OCI-LY7 (cell line): Measurements from ENCODE around the gene DFFA. TPM values are rescaled to one million over a fixed set of nuclear protein-coding genes. Genes with fewer than 3 reads are reported as not detected.

Source experiments
- BruUV-seq: library from RNA; stranded (reverse); fragments of 400-500 nt; replicated peaks from 2 replicates; lab custom pipeline; 2021; lab: Mats Ljungman, UMichigan
- CTCF ChIA-PET: fragments of 300-600 bp; sonication (Branson Sonifier 250); formaldehyde crosslinking; loops from one replicate; lab custom pipeline; 2022; ENCODE audit warnings: antibody characterized with exemption; ENCODE audit not compliant: unreplicated experiment; lab: Charles Lee
- POLR2A ChIA-PET: fragments of 300-600 bp; sonication (Branson Sonifier 250); formaldehyde crosslinking; loops from one replicate; lab custom pipeline; 2022; ENCODE audit warnings: antibody characterized with exemption; lab: Charles Lee
- DNase-seq: peaks from one replicate; pipeline ENCODE4 v3.0.0-alpha.2; 2015; ENCODE audit warnings: low spot score
- H2AFZ ChIP-seq: fragments of 200-600 bp; sonication (generic), shearing (Covaris generic); 2 replicates; pipeline ENCODE4 v1.6.1; 2014; ENCODE audit warnings: mild to moderate bottlenecking, antibody characterized with exemption, low read length, moderate library complexity
- H3K27ac ChIP-seq: fragments of 200-600 bp; sonication (generic); 2 replicates; pipeline ENCODE4 v1.5.1; 2014; ENCODE audit warnings: mixed run types, low read depth, mild to moderate bottlenecking, moderate library complexity, low read length, inconsistent platforms; ENCODE audit not compliant: poor library complexity, severe bottlenecking
- H3K36me3 ChIP-seq: fragments of 200-600 bp; sonication (generic); 2 replicates; pipeline ENCODE4 v1.6.1; 2014; ENCODE audit warnings: mild to moderate bottlenecking, antibody characterized with exemption, low read length, moderate library complexity, mixed read lengths; ENCODE audit not compliant: insufficient read depth
- H3K4me1 ChIP-seq: fragments of 200-600 bp; sonication (generic); 2 replicates; pipeline ENCODE4 v1.5.1; 2014; ENCODE audit warnings: mild to moderate bottlenecking, low read length; ENCODE audit not compliant: insufficient read depth, poor library complexity, severe bottlenecking
- H3K4me2 ChIP-seq: fragments of 200-600 bp; sonication (generic); 2 replicates; pipeline ENCODE4 v1.6.1; 2014; ENCODE audit warnings: mild to moderate bottlenecking, low read length
- H3K4me3 ChIP-seq: fragments of 200-600 bp; sonication (generic); 2 replicates; pipeline ENCODE4 v1.5.1; 2014; ENCODE audit warnings: mild to moderate bottlenecking, low read depth, low read length; ENCODE audit not compliant: poor library complexity, severe bottlenecking
- H3K79me2 ChIP-seq: fragments of 200-600 bp; sonication (generic); 2 replicates; pipeline ENCODE4 v1.6.1; 2016; ENCODE audit warnings: low read depth, mild to moderate bottlenecking, low read length, moderate library complexity, mixed read lengths; ENCODE audit not compliant: insufficient read depth
- H3K9me2 ChIP-seq: fragments of 200-600 bp; sonication (generic); 2 replicates; pipeline ENCODE4 v1.6.1; 2016; ENCODE audit warnings: mild to moderate bottlenecking, low read length, mixed read lengths; ENCODE audit not compliant: insufficient read depth
- H3K9me3 ChIP-seq: fragments of 200-600 bp; sonication (generic); 2 replicates; pipeline ENCODE4 v1.6.1; 2014; ENCODE audit warnings: mild to moderate bottlenecking, mixed run types, low read length, mixed read lengths
- H4K20me1 ChIP-seq: fragments of 200-600 bp; sonication (generic); 2 replicates; pipeline ENCODE4 v1.6.1; 2014; ENCODE audit warnings: mild to moderate bottlenecking, antibody characterized with exemption, low read length, moderate library complexity, mixed read lengths; ENCODE audit not compliant: insufficient read depth
- EZH2phosphoT487 ChIP-seq: fragments of 200-600 bp; sonication (generic); IDR thresholded peaks from 2 replicates; pipeline ENCODE4 v1.6.1; 2018; ENCODE audit warnings: low read depth, borderline replicate concordance, mild to moderate bottlenecking, mixed run types, antibody characterized with exemption, low read length, moderate library complexity, mixed read lengths
- intact Hi-C: fragments of 100-400 bp; cut with micrococcal nuclease; formaldehyde crosslinking; loops from one replicate; pipeline ENCODE4 v1.10.0; 2022; ENCODE audit not compliant: unreplicated experiment
- total RNA-seq, 2 experiments: library from RNA; depleted of rRNA in 1 of 2; stranded (reverse); fragments of >200 nt in 1 of 2; shearing (Covaris generic) in 1 of 2; gene quantifications; 2 replicates each; pipeline ENCODE4 v1.2.3, GENCODE V29; 2014 to 2022
- TF ChIP-seq, protein P1 (sequence below): fragments of 200-600 bp; sonication (generic); conservative IDR thresholded peaks from 2 replicates; pipeline ENCODE4 v1.5.1; 2014; ENCODE audit warnings: mild to moderate bottlenecking, antibody characterized with exemption, low read length, moderate library complexity, mixed read lengths

Gene DFFA
- total RNA-seq, 2 experiments from 2014 or later = 64.6 to 79.0 TPM

DNA sequence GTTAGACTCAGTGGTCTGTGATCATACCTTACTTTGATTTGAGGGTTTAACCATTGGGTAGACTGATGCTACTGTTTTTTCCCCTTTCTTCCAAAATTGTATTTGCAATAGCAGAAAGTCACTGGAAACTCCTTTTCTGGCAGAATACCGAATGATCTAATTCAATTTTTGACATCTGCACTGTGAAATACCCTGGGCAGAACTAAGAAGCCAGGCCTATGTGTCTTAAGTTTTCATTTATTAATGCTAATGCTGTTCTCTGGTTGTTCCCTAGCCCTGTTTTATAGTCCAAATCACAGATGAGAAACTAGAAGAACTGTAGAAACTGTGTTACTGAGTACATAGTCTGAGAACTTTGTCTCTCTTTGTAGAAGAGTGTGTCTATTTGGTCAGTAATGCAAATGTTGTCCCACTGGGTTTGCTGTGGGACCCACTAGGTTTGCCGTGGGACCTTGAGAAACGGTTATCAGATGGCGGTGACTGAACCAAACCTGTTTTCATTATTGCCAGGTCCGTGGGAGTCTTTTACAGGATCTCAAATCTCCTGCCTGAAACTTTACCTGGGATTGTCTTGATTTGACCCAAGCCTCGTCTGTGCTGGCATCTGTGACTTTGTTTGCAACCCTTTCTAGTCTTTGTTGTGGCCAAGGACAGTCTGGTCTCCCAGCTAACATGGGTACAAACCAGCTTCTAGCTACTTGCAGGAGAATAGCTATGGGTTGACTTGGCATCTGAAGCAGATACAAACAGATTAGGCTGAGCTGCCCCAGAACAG is 43.8 kb upstream of the DFFA start:
- Histone ChIP-seq H3K36me3 (no peaks in the 10 kb centered on the region; the same call in 1 of the 2 replicates), H3K4me2 (no peak overlapping the region), H2AFZ (no peak overlapping the region), H3K9me3 (no peaks in the 10 kb centered on the region), H4K20me1 (peaks cover 16% of the 10 kb centered on the region; the same call in 1 of the 2 replicates), H3K79me2 (peaks cover 6% of the 10 kb centered on the region; the same call in 1 of the 2 replicates), H3K4me1 (no peaks in the 10 kb centered on the region), H3K9me2 (no peaks in the 10 kb centered on the region), H3K27ac (no peak overlapping the region), H3K4me3 (no peak overlapping the region)
- no peak for DNase-seq
- CTCF ChIA-PET = interaction anchor here (0.5 kb wide), 1 partner anchor 86 kb away, joined by 3 read pairs; no protein-coding TSS in a partner anchor
- BruUV-seq = no TSS peak
- POLR2A ChIA-PET = no interaction called here
- intact Hi-C loops = no loop called here
- TF ChIP-seq, protein P1, sequence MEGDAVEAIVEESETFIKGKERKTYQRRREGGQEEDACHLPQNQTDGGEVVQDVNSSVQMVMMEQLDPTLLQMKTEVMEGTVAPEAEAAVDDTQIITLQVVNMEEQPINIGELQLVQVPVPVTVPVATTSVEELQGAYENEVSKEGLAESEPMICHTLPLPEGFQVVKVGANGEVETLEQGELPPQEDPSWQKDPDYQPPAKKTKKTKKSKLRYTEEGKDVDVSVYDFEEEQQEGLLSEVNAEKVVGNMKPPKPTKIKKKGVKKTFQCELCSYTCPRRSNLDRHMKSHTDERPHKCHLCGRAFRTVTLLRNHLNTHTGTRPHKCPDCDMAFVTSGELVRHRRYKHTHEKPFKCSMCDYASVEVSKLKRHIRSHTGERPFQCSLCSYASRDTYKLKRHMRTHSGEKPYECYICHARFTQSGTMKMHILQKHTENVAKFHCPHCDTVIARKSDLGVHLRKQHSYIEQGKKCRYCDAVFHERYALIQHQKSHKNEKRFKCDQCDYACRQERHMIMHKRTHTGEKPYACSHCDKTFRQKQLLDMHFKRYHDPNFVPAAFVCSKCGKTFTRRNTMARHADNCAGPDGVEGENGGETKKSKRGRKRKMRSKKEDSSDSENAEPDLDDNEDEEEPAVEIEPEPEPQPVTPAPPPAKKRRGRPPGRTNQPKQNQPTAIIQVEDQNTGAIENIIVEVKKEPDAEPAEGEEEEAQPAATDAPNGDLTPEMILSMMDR = no peak
- TF ChIP-seq EZH2phosphoT487 = no peak

DNA sequence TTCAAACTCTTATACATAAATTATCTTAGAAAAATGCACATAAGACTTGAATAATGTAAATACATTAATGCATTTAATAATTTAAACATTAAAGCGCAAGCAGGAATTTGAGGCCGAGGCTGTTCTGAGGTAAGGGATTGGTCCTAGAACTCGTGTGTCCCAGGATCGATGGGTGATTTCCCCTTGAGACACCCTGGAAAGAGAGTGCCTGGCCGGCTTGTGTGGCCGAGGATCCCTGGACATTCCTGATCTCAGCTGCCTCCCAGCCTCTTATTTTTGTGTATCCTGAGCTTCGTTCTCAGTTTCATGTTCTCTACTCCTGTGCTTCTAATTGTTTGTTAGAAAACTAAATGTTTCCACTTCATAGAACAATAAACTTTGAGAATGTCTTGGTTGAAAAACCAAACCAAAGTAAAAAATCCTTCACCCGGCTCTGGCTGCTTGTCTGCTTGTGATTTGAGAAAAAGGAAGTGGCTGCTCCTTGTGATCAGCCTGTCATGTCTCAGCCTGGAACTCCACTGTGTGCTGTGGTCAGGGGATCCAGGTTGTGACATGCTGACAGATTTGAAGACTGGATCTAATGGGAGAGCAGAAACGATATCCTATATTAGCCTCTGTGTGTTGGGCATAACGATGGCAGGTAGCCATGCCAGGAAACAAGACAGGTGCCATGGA is 43.1 kb upstream of the DFFA start:
- no peaks in the 10 kb centered on the region; the same call in 1 of the 2 replicates for H3K36me3 ChIP-seq
- DNase-seq = no peak
- H3K9me3 ChIP-seq = no peaks in the 10 kb centered on the region
- H3K4me3 ChIP-seq = no peak overlapping the region
- H3K9me2 ChIP-seq = no peaks in the 10 kb centered on the region
- ChIA-PET CTCF (no interaction called here), POLR2A (no interaction called here)
- TF ChIP-seq, protein P1 = no peak
- no peak for TF ChIP-seq EZH2phosphoT487
- no peak overlapping the region for H2AFZ ChIP-seq
- intact Hi-C loops = no loop called here
- H3K4me1 ChIP-seq = no peaks in the 10 kb centered on the region
- peaks cover 6% of the 10 kb centered on the region; the same call in 1 of the 2 replicates for H3K79me2 ChIP-seq
- BruUV-seq = no TSS peak
- H4K20me1 ChIP-seq = peaks cover 16% of the 10 kb centered on the region; the same call in 1 of the 2 replicates
- no peak overlapping the region for H3K4me2 ChIP-seq
- H3K27ac ChIP-seq = no peak overlapping the region
